Ishikawa (cell line): ENCODE measurements around the gene DCN.

Experiments used
- CREB1 ChIP-seq: IDR thresholded peaks from 2 replicates; pipeline ENCODE4 v1.6.1; 2012; ENCODE audit warnings: low read depth
- TF ChIP-seq, protein P1 (sequence below): IDR thresholded peaks from 2 replicates; pipeline ENCODE4 v1.6.1; 2012; ENCODE audit warnings: low read depth, mild to moderate bottlenecking

- TF ChIP-seq, protein P1, sequence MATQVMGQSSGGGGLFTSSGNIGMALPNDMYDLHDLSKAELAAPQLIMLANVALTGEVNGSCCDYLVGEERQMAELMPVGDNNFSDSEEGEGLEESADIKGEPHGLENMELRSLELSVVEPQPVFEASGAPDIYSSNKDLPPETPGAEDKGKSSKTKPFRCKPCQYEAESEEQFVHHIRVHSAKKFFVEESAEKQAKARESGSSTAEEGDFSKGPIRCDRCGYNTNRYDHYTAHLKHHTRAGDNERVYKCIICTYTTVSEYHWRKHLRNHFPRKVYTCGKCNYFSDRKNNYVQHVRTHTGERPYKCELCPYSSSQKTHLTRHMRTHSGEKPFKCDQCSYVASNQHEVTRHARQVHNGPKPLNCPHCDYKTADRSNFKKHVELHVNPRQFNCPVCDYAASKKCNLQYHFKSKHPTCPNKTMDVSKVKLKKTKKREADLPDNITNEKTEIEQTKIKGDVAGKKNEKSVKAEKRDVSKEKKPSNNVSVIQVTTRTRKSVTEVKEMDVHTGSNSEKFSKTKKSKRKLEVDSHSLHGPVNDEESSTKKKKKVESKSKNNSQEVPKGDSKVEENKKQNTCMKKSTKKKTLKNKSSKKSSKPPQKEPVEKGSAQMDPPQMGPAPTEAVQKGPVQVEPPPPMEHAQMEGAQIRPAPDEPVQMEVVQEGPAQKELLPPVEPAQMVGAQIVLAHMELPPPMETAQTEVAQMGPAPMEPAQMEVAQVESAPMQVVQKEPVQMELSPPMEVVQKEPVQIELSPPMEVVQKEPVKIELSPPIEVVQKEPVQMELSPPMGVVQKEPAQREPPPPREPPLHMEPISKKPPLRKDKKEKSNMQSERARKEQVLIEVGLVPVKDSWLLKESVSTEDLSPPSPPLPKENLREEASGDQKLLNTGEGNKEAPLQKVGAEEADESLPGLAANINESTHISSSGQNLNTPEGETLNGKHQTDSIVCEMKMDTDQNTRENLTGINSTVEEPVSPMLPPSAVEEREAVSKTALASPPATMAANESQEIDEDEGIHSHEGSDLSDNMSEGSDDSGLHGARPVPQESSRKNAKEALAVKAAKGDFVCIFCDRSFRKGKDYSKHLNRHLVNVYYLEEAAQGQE, result no peak
- no peak for TF ChIP-seq CREB1
Measured at GRCh38 chr12:91099341-91099740, 83.3 kb downstream of the DCN start.
